Measurements from ENCODE around the gene RSBN1L. TPM values are rescaled to one million over a fixed set of nuclear protein-coding genes. Genes with fewer than 3 reads are reported as not detected.

The RSBN1L gene
- total and polyA plus RNA-seq, 2 donors (not counting 3 experiments of a cell fraction or from before 2014, with no cell fraction given) = 3.0 to 13.1 TPM

DNA sequence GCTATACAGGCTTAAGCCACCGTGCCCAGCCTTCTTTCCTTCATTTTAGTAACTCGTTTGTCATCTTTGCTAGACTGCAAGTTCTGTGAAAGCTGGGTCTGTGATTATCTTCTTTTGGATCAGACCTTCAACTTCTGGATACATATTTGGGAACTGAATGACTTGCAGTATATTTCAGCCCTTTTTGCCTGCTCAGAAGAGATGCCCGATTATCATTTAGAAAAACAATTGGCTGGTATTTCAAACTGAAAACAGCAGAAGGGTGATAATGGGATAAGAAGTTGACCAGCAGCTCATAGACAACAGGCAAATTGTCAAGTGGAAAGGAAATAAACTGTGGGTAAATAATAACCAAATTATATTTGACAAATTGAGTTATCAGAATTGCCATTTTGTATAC, 14.6 kb downstream of the RSBN1L start:
- intact Hi-C loops (cut with micrococcal nuclease) = no loop called here
- no peak for DNase-seq (ENCODE audit: low read depth, low spot score)
- POLR2A ChIA-PET = no interaction called here

DNA sequence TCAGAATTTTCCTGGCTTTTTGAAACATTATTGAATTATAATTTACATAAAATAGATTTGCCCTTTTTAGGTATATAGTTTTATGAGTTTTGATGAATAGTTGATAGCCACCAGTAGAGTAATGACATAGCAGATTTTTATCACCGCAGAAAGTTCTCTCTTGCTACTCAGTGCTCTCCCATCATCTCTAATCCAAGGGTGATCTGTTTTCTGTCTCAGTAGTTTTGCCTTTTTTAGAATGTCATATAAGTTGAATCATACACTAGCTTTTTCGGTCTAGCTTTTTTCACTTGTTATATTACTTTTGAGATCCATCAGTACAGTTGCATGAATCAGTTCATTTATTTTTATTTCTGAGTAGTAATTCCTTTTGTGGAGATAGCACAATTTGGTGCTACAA, 17.9 kb downstream of the RSBN1L start:
- Histone ChIP-seq H3K4me3 (replicated peaks in 1 of 3; ENCODE audit: insufficient read depth in 1 of 3, low read depth in 1 of 3, low read length in 3 of 3) (no peak overlapping the region), H3K27ac (ENCODE audit: insufficient read depth, low read depth, low read length) (no peak overlapping the region), H4K20me1 (replicated peaks; ENCODE audit: control insufficient read depth, extremely low read depth, insufficient read depth, low read length) (peaks cover 2% of the 10 kb centered on the region), H2AFZ (ENCODE audit: low read depth, low read length) (no peak overlapping the region), H3K9me1 (replicated peaks; ENCODE audit: control insufficient read depth, extremely low read depth, insufficient read depth, low read length) (no peaks in the 10 kb centered on the region), H3K27me3 (ENCODE audit: control insufficient read depth in 2 of 2, insufficient read depth in 2 of 2, low read length in 2 of 2) (no peaks in the 10 kb centered on the region), H3K4me1 (ENCODE audit: control insufficient read depth, extremely low read depth, insufficient read depth, low read length) (no peaks in the 10 kb centered on the region), H3K79me2 (ENCODE audit: control insufficient read depth, insufficient read depth, low read length) (peaks cover 62% of the 10 kb centered on the region), H3K9ac (replicated peaks; ENCODE audit: extremely low read depth, insufficient read depth, low read length) (no peak overlapping the region), H3K4me2 (ENCODE audit: insufficient read depth, low read length) (no peak overlapping the region), H3K9me3 (replicated peaks; ENCODE audit: control insufficient read depth, insufficient read depth, low read length) (no peaks in the 10 kb centered on the region), H3K36me3 (ENCODE audit: control insufficient read depth in 2 of 2, extremely low read depth in 1 of 2, insufficient read depth in 2 of 2, low read length in 2 of 2) (no peaks in the 10 kb centered on the region)
- no peak for DNase-seq (ENCODE audit: low read depth, low spot score)
- dilution Hi-C loops (cut with MboI; ENCODE audit: extremely low pct_ligation_motif_present, low sequenced_read_pairs) (no loop called here), intact Hi-C loops (cut with micrococcal nuclease) (no loop called here)
- BruUV-seq (replicated peaks) = no TSS peak
- CTCF ChIA-PET = no interaction called here
- no peak for FAIRE-seq
- TF ChIP-seq MYC (IDR thresholded peaks at IDR 0.05; ENCODE audit: low read depth, low read length) (no peak), EZH2 (IDR thresholded peaks at IDR 0.05; ENCODE audit: borderline replicate concordance, low read depth, low read length, severe bottlenecking) (no peak), JUN (IDR thresholded peaks at IDR 0.05; ENCODE audit: borderline replicate concordance, insufficient read depth, insufficient read length, low read depth) (no peak), FOS (IDR thresholded peaks at IDR 0.05; ENCODE audit: borderline replicate concordance, insufficient read depth, low read length) (no peak), GATA2 (IDR thresholded peaks at IDR 0.05; ENCODE audit: insufficient read depth, insufficient read length, low read depth, low read length) (no peak), POLR2AphosphoS5 (IDR thresholded peaks at IDR 0.05; ENCODE audit: insufficient read depth, low read depth, low read length) (no peak), POLR2A (IDR thresholded peaks at IDR 0.05; ENCODE audit: low read depth, low read length) (no peak)
- TF ChIP-seq, protein P1, sequence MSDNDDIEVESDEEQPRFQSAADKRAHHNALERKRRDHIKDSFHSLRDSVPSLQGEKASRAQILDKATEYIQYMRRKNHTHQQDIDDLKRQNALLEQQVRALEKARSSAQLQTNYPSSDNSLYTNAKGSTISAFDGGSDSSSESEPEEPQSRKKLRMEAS (IDR thresholded peaks at IDR 0.05; ENCODE audit: insufficient read depth, insufficient read length) = no peak
- TF ChIP-seq, protein P2, sequence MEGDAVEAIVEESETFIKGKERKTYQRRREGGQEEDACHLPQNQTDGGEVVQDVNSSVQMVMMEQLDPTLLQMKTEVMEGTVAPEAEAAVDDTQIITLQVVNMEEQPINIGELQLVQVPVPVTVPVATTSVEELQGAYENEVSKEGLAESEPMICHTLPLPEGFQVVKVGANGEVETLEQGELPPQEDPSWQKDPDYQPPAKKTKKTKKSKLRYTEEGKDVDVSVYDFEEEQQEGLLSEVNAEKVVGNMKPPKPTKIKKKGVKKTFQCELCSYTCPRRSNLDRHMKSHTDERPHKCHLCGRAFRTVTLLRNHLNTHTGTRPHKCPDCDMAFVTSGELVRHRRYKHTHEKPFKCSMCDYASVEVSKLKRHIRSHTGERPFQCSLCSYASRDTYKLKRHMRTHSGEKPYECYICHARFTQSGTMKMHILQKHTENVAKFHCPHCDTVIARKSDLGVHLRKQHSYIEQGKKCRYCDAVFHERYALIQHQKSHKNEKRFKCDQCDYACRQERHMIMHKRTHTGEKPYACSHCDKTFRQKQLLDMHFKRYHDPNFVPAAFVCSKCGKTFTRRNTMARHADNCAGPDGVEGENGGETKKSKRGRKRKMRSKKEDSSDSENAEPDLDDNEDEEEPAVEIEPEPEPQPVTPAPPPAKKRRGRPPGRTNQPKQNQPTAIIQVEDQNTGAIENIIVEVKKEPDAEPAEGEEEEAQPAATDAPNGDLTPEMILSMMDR (IDR thresholded peaks at IDR 0.05; ENCODE audit: extremely low read depth in 1 of 2, insufficient read depth in 1 of 2, low read depth in 1 of 2, low read length in 2 of 2) = no peak
- POLR2A ChIA-PET = no interaction called here

More for the DNA sequence above, 14.6 kb downstream of the RSBN1L start:
- no peak overlapping the region for H3K4me3 ChIP-seq (replicated peaks in 1 of 3; ENCODE audit: insufficient read depth in 1 of 3, low read depth in 1 of 3, low read length in 3 of 3)
- H3K79me2 ChIP-seq (ENCODE audit: control insufficient read depth, insufficient read depth, low read length) = peaks cover 61% of the 10 kb centered on the region
- dilution Hi-C loops (cut with MboI; ENCODE audit: extremely low pct_ligation_motif_present, low sequenced_read_pairs) = no loop called here
- no peak overlapping the region for H2AFZ ChIP-seq (ENCODE audit: low read depth, low read length)
- H3K27me3 ChIP-seq (ENCODE audit: control insufficient read depth in 2 of 2, insufficient read depth in 2 of 2, low read length in 2 of 2) = no peaks in the 10 kb centered on the region
- no peaks in the 10 kb centered on the region for H3K36me3 ChIP-seq (ENCODE audit: control insufficient read depth in 2 of 2, extremely low read depth in 1 of 2, insufficient read depth in 2 of 2, low read length in 2 of 2)
- FAIRE-seq = no peak
- CTCF ChIA-PET = interaction anchor here (1.3 to 1.6 kb wide), 2 partner anchors 20 to 59 kb away, joined by 3 to 4 read pairs; no protein-coding TSS in a partner anchor
- no TSS peak for BruUV-seq (replicated peaks)
- H3K9me1 ChIP-seq (replicated peaks; ENCODE audit: control insufficient read depth, extremely low read depth, insufficient read depth, low read length) = no peaks in the 10 kb centered on the region
- no peaks in the 10 kb centered on the region for H3K4me1 ChIP-seq (ENCODE audit: control insufficient read depth, extremely low read depth, insufficient read depth, low read length)
- no peaks in the 10 kb centered on the region for H3K9me3 ChIP-seq (replicated peaks; ENCODE audit: control insufficient read depth, insufficient read depth, low read length)
- TF ChIP-seq GATA2 (IDR thresholded peaks at IDR 0.05; ENCODE audit: insufficient read depth, insufficient read length, low read depth, low read length) = no peak
- TF ChIP-seq, protein P1 (IDR thresholded peaks at IDR 0.05; ENCODE audit: insufficient read depth, insufficient read length) = no peak
- no peak for TF ChIP-seq FOS (IDR thresholded peaks at IDR 0.05; ENCODE audit: borderline replicate concordance, insufficient read depth, low read length)
- no peak for TF ChIP-seq MYC (IDR thresholded peaks at IDR 0.05; ENCODE audit: low read depth, low read length)
- H3K9ac ChIP-seq (replicated peaks; ENCODE audit: extremely low read depth, insufficient read depth, low read length) = no peak overlapping the region
- no peak overlapping the region for H3K27ac ChIP-seq (ENCODE audit: insufficient read depth, low read depth, low read length)
- no peak overlapping the region for H3K4me2 ChIP-seq (ENCODE audit: insufficient read depth, low read length)
- H4K20me1 ChIP-seq (replicated peaks; ENCODE audit: control insufficient read depth, extremely low read depth, insufficient read depth, low read length) = peaks cover 2% of the 10 kb centered on the region
